AG04450 (cell line): ENCODE results near the gene DUSP6. TPM values are rescaled to one million over a fixed set of nuclear protein-coding genes. Genes with fewer than 3 reads are reported as not detected.
A peak's percentile ranks its signal among the peaks of the same experiment; 100 is the strongest.

Experiments
- CTCF ChIA-PET: fragments of 300-600, 350-600 bp; formaldehyde crosslinking; extraction: SDS; loops from one replicate; lab custom pipeline; 2022; ENCODE audit warnings: antibody characterized with exemption, inconsistent platforms; lab: Charles Lee
- POLR2A ChIA-PET: fragments of 350-600 bp; formaldehyde crosslinking; extraction: SDS; loops from one replicate; lab custom pipeline; 2021; ENCODE audit warnings: antibody characterized with exemption, inconsistent platforms; lab: Yijun Ruan, JAX
- DNase-seq: peaks from one replicate; pipeline ENCODE4 v3.0.0-alpha.2; 2011; ENCODE audit warnings: low read depth, low spot score
- H3K27ac ChIP-seq: one replicate; pipeline ENCODE4 v1.5.1; 2012; ENCODE audit warnings: low read depth, low read length, control low read depth
- H3K27me3 ChIP-seq: one replicate; pipeline ENCODE4 v1.6.0; 2012; ENCODE audit warnings: low read length; ENCODE audit not compliant: control insufficient read depth, insufficient read depth
- H3K4me3 ChIP-seq: 2 replicates; pipeline ENCODE4 v1.5.1; 2011; ENCODE audit warnings: mild to moderate bottlenecking, low read depth, low read length, control low read depth
- H3K9me3 ChIP-seq: 2 replicates; pipeline ENCODE4 v1.5.1; 2012; ENCODE audit warnings: low read length; ENCODE audit not compliant: control insufficient read depth, insufficient read depth
- CTCF ChIP-seq: IDR thresholded peaks from 2 replicates; pipeline ENCODE4 v1.5.1; 2011; ENCODE audit warnings: low read depth, low read length, control low read depth, inconsistent platforms
- polyA plus RNA-seq: library from polyadenylated mRNA; depleted of rRNA; stranded (reverse); fragments of >200 nt; gene quantifications from 2 replicates; pipeline ENCODE4 v1.2.3, GENCODE V29; 2011

The DUSP6 gene
- polyA plus RNA-seq, 1 experiment, result 27.9 TPM

- Histone ChIP-seq H3K4me3 (peak overlapping the region; percentile 98), H3K9me3 (no peaks in the 10 kb centered on the region; the same call in 1 of the 2 replicates), H3K27me3 (no peaks in the 10 kb centered on the region), H3K27ac (peak overlapping the region; percentile 80)
- no peak for DNase-seq
- ChIA-PET CTCF (interaction anchor here (0.7 to 7.3 kb wide), 3 partner anchors 34 to 332 kb away, joined by 3 to 48 read pairs (median 36); no protein-coding TSS in a partner anchor), POLR2A (interaction anchor here (1.0 to 4.5 kb wide), 5 partner anchors 101 to 331 kb away, joined by 3 to 41 read pairs (median 5); no protein-coding TSS in a partner anchor)
- TF ChIP-seq CTCF, result no peak
These were observed 1.4 kb downstream of the DUSP6 start for GRCh38 chr12:89350630-89351488.

- no peak for DNase-seq
- CTCF ChIA-PET, result interaction anchor here (1.8 to 7.3 kb wide), 3 partner anchors 110 to 332 kb away, joined by 10 to 48 read pairs (median 36); no protein-coding TSS in a partner anchor
- H3K9me3 ChIP-seq, result no peaks in the 10 kb centered on the region; the same call in 1 of the 2 replicates
- H3K27ac ChIP-seq, result no peak overlapping the region
- H3K27me3 ChIP-seq, result no peaks in the 10 kb centered on the region
- no peak for TF ChIP-seq CTCF
- POLR2A ChIA-PET, result interaction anchor here (1.0 to 4.5 kb wide), 2 partner anchors 101 to 331 kb away, joined by 4 to 41 read pairs; no protein-coding TSS in a partner anchor
- H3K4me3 ChIP-seq, result peak overlapping the region; percentile 98
These were observed 2.1 kb downstream of the DUSP6 start for GRCh38 chr12:89350260-89350629.

DNA sequence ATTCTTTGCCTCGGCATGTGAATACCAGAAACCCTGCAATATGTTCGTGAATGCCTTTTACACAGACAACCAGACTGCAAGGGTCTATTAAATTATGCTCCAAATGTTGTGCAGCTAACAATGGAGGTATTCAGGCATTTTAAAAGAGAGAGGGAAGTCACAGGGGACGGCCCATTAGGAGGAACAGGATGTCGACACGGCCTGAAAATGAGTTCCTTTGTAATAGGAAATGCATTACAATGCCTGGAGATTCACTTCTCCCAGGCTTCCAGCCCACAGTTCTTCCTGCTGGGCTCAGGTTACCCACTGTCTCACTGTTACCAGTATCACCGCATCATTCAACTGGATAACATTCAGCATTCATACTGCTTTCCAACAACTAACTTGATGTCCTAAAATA, 2.5 kb downstream of the DUSP6 start:
- Histone ChIP-seq H3K27ac (no peak overlapping the region), H3K27me3 (no peaks in the 10 kb centered on the region), H3K4me3 (peak overlapping the region; percentile 98), H3K9me3 (no peaks in the 10 kb centered on the region; the same call in 1 of the 2 replicates)
- no peak for DNase-seq
- POLR2A ChIA-PET, result interaction anchor here (1.0 kb wide), 1 partner anchor 30 kb away, joined by 3 read pairs; no protein-coding TSS in a partner anchor
- TF ChIP-seq CTCF, result no peak
- CTCF ChIA-PET, result interaction anchor here (1.5 to 7.3 kb wide), 3 partner anchors 111 to 332 kb away, joined by 5 to 48 read pairs (median 10); no protein-coding TSS in a partner anchor

GRCh38 chr12:89348894-89349699, 3.2 kb downstream of the DUSP6 start:
- H3K27ac ChIP-seq, result no peak overlapping the region
- H3K4me3 ChIP-seq, result peak overlapping the region; percentile 98
- no peaks in the 10 kb centered on the region; the same call in 1 of the 2 replicates for H3K9me3 ChIP-seq
- H3K27me3 ChIP-seq, result no peaks in the 10 kb centered on the region
- no peak for TF ChIP-seq CTCF
- ChIA-PET CTCF (interaction anchor here (1.5 to 7.3 kb wide), 3 partner anchors 112 to 332 kb away, joined by 5 to 48 read pairs (median 10); no protein-coding TSS in a partner anchor), POLR2A (interaction anchor here (1.0 kb wide), 1 partner anchor 30 kb away, joined by 3 read pairs; no protein-coding TSS in a partner anchor)
- no peak for DNase-seq
